Adrenal gland (tissue), 12 donors: ENCODE results near the gene PTPRN2. TPM values are rescaled to one million over a fixed set of nuclear protein-coding genes. Genes with fewer than 3 reads are reported as not detected.

Experiments used
- DNase-seq, 7 donors: peaks; one replicate each; pipeline ENCODE4 v3.0.0-alpha.2; 2019 to 2020
- H3K27ac ChIP-seq, 5 donors: fragments of 200-600 bp; sonication (generic) in 4 of 5; 1 replicate in 3 of 5; 2 replicates in 2 of 5; pipeline versions ENCODE4 v1.5.1 to v1.8.0; 2016 to 2020; ENCODE audit warnings: mild to moderate bottlenecking in 1 of 5
- H3K27me3 ChIP-seq: fragments of 200-600 bp; 2 replicates; pipeline ENCODE4 v1.8.0; 2021
- H3K36me3 ChIP-seq, 2 donors: fragments of 200-600 bp; replicated peaks in 1 of 2; 1 replicate in 1 of 2; 2 replicates in 1 of 2; pipeline versions ENCODE4 v1.5.1 to v1.8.0; 2018 to 2022
- H3K4me1 ChIP-seq, 2 donors: fragments of 200-600 bp; replicated peaks in 1 of 2; 1 replicate in 1 of 2; 2 replicates in 1 of 2; pipeline versions ENCODE4 v1.5.1 to v1.8.0; 2018 to 2021
- H3K4me3 ChIP-seq, 4 donors: fragments of 200-600 bp; sonication (generic) in 3 of 4; one replicate each; pipeline ENCODE4 v1.5.1; 2016 to 2018
- H3K9me3 ChIP-seq, 3 donors: fragments of 200-600 bp; sonication (generic) in 1 of 3; replicated peaks in 1 of 3; 1 replicate in 2 of 3; 2 replicates in 1 of 3; pipeline versions ENCODE4 v1.5.1 to v1.8.0; 2016 to 2021
- CTCF ChIP-seq, 6 experiments: fragments of 450-650 bp in 4 of 6; fragments of 200-600 bp in 2 of 6; sonication (generic) in 1 of 6; IDR thresholded peaks; 1 replicate in 5 of 6; 2 replicates in 1 of 6; pipeline versions ENCODE4 v1.5.1 to v1.8.0; 2016 to 2021; ENCODE audit warnings: antibody characterized with exemption in 6 of 6, mild to moderate bottlenecking in 2 of 6, moderate library complexity in 1 of 6
- POLR2A ChIP-seq, 2 donors: fragments of 450-650 bp; IDR thresholded peaks; one replicate each; pipeline ENCODE4 v1.6.1; 2017; ENCODE audit warnings: antibody characterized with exemption in 2 of 2, mild to moderate bottlenecking in 2 of 2, moderate library complexity in 1 of 2
- WGBS, 4 donors: extraction: QIAGEN DNeasy Blood & Tissue Kit in 2 of 4; methylation state at CpG; one replicate each; pipeline versions ENCODE4 v1.1.5 to v1.1.7; 2013 to 2017; 5-methylcytosine and 5-hydroxymethylcytosine counted together
- intact Hi-C, 2 donors: fragments of 100-400 bp; cut with DNase I; formaldehyde crosslinking; loops; one replicate each; pipeline versions ENCODE4 v1.14.1 to v1.15.0; 2022 to 2023
- polyA plus RNA-seq, 3 donors: library from polyadenylated mRNA; stranded (reverse); fragments of 200-250 nt in 2 of 3; fragments of 350-450 nt in 1 of 3; fragmentation: Illumina TruSeq in 1 of 3; extraction: RNeasy Lipid Tissue Mini Kit (QIAGEN cat#74804) in 1 of 3; gene quantifications; one replicate each; pipeline ENCODE4 v1.2.3, GENCODE V29; 2013 to 2014
- total RNA-seq, 9 donors: library from RNA; depleted of rRNA in 4 of 9; stranded (reverse); fragments of >200 nt in 4 of 9; fragments of 120-200 nt in 1 of 9; fragmentation: NEBNext Ultra II Directional in 1 of 9; extraction: Animal tissue kit (Norgen Biotek cat#: 25700) in 1 of 9; gene quantifications; one replicate each; pipeline versions ENCODE4 v1.1.0 to v1.2.4, GENCODE V29; 2013 to 2023
- donor health status: healthy with polysubstance abuse.
- donor health status: Bipolar disorder and iron deficiency.
- donor health status: DM: yes; HTN: yes; CAD: no.
- donor health status: DM: no; HTN: no; CAD: no.
- donor health status: DM: no; HTN: no; CAD: no.
- donor health status: DM: yes; HTN: yes; CAD: no.

PTPRN2 gene
- total and polyA plus RNA-seq, 12 donors: 2.2 to 16.2 (median 3.4) TPM

GRCh38 chr7:158358926-158359645 is 228.5 kb downstream of the PTPRN2 start:
- Histone ChIP-seq H3K4me3 (no peak overlapping the region), H3K27me3 (no peaks in the 10 kb centered on the region), H3K36me3 (no peaks in the 10 kb centered on the region), H3K9me3 (no peaks in the 10 kb centered on the region), H3K4me1 (no peaks in the 10 kb centered on the region), H3K27ac (no peak overlapping the region)
- intact Hi-C loops: no loop called here
- no peak for TF ChIP-seq CTCF (IDR thresholded peaks at IDR 0.05)
- TF ChIP-seq POLR2A (IDR thresholded peaks at IDR 0.05): no peak
- WGBS, 4 donors: 73 to 80% (median 78%) methylated on average over 16 of the region's 16 CpGs
- peak in 1 of 7 donors; percentile 33 for DNase-seq

GRCh38 chr7:158357898-158358821 is 229.5 kb downstream of the PTPRN2 start:
- TF ChIP-seq CTCF (IDR thresholded peaks at IDR 0.05) (no peak), POLR2A (IDR thresholded peaks at IDR 0.05) (no peak)
- H3K36me3 ChIP-seq: no peaks in the 10 kb centered on the region
- peak in 1 of 7 donors; percentile 25 for DNase-seq
- H3K4me3 ChIP-seq: no peak overlapping the region
- intact Hi-C loops: no loop called here
- 79 to 86% (median 84%) methylated on average over 18 to 26 of the region's 26 CpGs for WGBS, 4 donors
- no peaks in the 10 kb centered on the region for H3K4me1 ChIP-seq
- H3K27me3 ChIP-seq: no peaks in the 10 kb centered on the region
- H3K9me3 ChIP-seq: no peaks in the 10 kb centered on the region
- H3K27ac ChIP-seq: no peak overlapping the region

- WGBS, 4 donors: 84 to 89% (median 87%) methylated on average over 19 to 30 of the region's 30 CpGs
- TF ChIP-seq CTCF (IDR thresholded peaks at IDR 0.05): no peak
- no peak for TF ChIP-seq POLR2A (IDR thresholded peaks at IDR 0.05)
- DNase-seq: peak in 1 of 7 donors; percentile 30
- H3K4me3 ChIP-seq: no peak overlapping the region
- H3K4me1 ChIP-seq: no peaks in the 10 kb centered on the region
- no peaks in the 10 kb centered on the region for H3K9me3 ChIP-seq
- H3K36me3 ChIP-seq: no peaks in the 10 kb centered on the region
- no peak overlapping the region for H3K27ac ChIP-seq
- intact Hi-C loops: no loop called here
- H3K27me3 ChIP-seq: no peaks in the 10 kb centered on the region
Observed at GRCh38 chr7:158357106-158357897, 230.3 kb downstream of the PTPRN2 start.

GRCh38 chr7:158356454-158356853 is 231.2 kb downstream of the PTPRN2 start:
- peak in 1 of 7 donors; percentile 13 for DNase-seq
- intact Hi-C loops: no loop called here
- no peaks in the 10 kb centered on the region for H3K9me3 ChIP-seq
- no peak overlapping the region for H3K4me3 ChIP-seq
- 59 to 70% (median 63%) methylated on average over 3 of the region's 3 CpGs for WGBS, 4 donors
- no peak for TF ChIP-seq POLR2A (IDR thresholded peaks at IDR 0.05)
- no peak for TF ChIP-seq CTCF (IDR thresholded peaks at IDR 0.05)
- no peaks in the 10 kb centered on the region for H3K36me3 ChIP-seq
- no peak overlapping the region for H3K27ac ChIP-seq
- H3K4me1 ChIP-seq: no peaks in the 10 kb centered on the region
- H3K27me3 ChIP-seq: no peaks in the 10 kb centered on the region
